SK-N-SH treated with all-trans-retinoic acid at 6 μM for 48 hours (cell line): ENCODE data around the gene CDK11B.
"Not testable (repeated sequence)": the region's sequence is repeated elsewhere in the genome, so short reads cannot be mapped to it uniquely, and the experiment has no call there.

ENCODE experiments used
- ATAC-seq: fragments of 200-7000 bp; cut with Tn5 transposase; 3 replicates; pipeline ENCODE4 v1.9.1; 2020; ENCODE audit warnings: mild to moderate bottlenecking, moderate library complexity
- BACH2 ChIP-seq: fragments of 250-450 bp; sonication (Bioruptor Pico); IDR thresholded peaks from 2 replicates; pipeline ENCODE4 v1.9.0; 2021; ENCODE audit warnings: mild to moderate bottlenecking, borderline replicate concordance
- CREB5 ChIP-seq: fragments of 250-450 bp; sonication (Bioruptor Pico); IDR thresholded peaks from 2 replicates; pipeline ENCODE4 v1.5.1; 2020; ENCODE audit warnings: low read depth, mild to moderate bottlenecking, moderate library complexity
- CSRNP3 ChIP-seq: fragments of 250-450 bp; sonication (Bioruptor Pico); IDR thresholded peaks from 2 replicates; pipeline ENCODE4 v1.5.1; 2021; ENCODE audit warnings: mild to moderate bottlenecking, moderate library complexity
- GLIS3 ChIP-seq: fragments of 250-450 bp; sonication (Bioruptor Pico); IDR thresholded peaks from 2 replicates; pipeline ENCODE4 v1.5.0; 2020; ENCODE audit warnings: mild to moderate bottlenecking, moderate library complexity
- ISL1 ChIP-seq: fragments of 250-450 bp; sonication (Bioruptor Pico); IDR thresholded peaks from 2 replicates; pipeline ENCODE4 v2.1.2; 2022; ENCODE audit warnings: mild to moderate bottlenecking, moderate library complexity
- PATZ1 ChIP-seq: fragments of 250-450 bp; sonication (Bioruptor Pico); IDR thresholded peaks from 2 replicates; pipeline ENCODE4 v1.8.0; 2020; ENCODE audit warnings: mild to moderate bottlenecking, moderate library complexity, borderline replicate concordance
- PPARA ChIP-seq: fragments of 250-450 bp; sonication (Bioruptor Pico); IDR thresholded peaks from 2 replicates; pipeline ENCODE4 v1.5.0; 2020; ENCODE audit warnings: mild to moderate bottlenecking, borderline replicate concordance
- RARB ChIP-seq: fragments of 250-450 bp; sonication (Bioruptor Pico); IDR thresholded peaks from 2 replicates; pipeline ENCODE4 v1.8.0; 2021; ENCODE audit warnings: mild to moderate bottlenecking, moderate library complexity
- SNAI2 ChIP-seq: fragments of 250-450 bp; sonication (Bioruptor Pico); IDR thresholded peaks from 2 replicates; pipeline ENCODE4 v1.5.0; 2020; ENCODE audit warnings: mild to moderate bottlenecking, moderate library complexity
- TCF4 ChIP-seq: fragments of 250-450 bp; sonication (Bioruptor Pico); IDR thresholded peaks from 2 replicates; pipeline ENCODE4 v1.8.0; 2021; ENCODE audit warnings: mild to moderate bottlenecking, moderate library complexity, borderline replicate concordance
- TSHZ2 ChIP-seq: fragments of 250-450 bp; sonication (Bioruptor Pico); IDR thresholded peaks from 2 replicates; pipeline ENCODE4 v1.5.0; 2020; ENCODE audit warnings: mild to moderate bottlenecking, moderate library complexity
- ZC3H10 ChIP-seq: fragments of 250-450 bp; sonication (Bioruptor Pico); IDR thresholded peaks from 2 replicates; pipeline ENCODE4 v1.5.1; 2021; ENCODE audit warnings: mild to moderate bottlenecking, moderate library complexity
- ZFP3 ChIP-seq: fragments of 250-450 bp; sonication (Bioruptor Pico); IDR thresholded peaks from 2 replicates; pipeline ENCODE4 v1.5.0; 2020; ENCODE audit warnings: mild to moderate bottlenecking, moderate library complexity
- ZNF70 ChIP-seq: fragments of 450-650 bp; formaldehyde crosslinking; IDR thresholded peaks from 2 replicates; pipeline ENCODE4 v1.5.0; 2020; ENCODE audit warnings: mild to moderate bottlenecking, moderate library complexity
- ZNF8 ChIP-seq: fragments of 450-650 bp; formaldehyde crosslinking; IDR thresholded peaks from 2 replicates; pipeline ENCODE4 v1.5.0; 2020; ENCODE audit warnings: mild to moderate bottlenecking, moderate library complexity

The CDK11B gene

GRCh38 chr1:1640711-1641461, 17.9 kb downstream of the CDK11B start:
- not testable (repeated sequence) for ATAC-seq

GRCh38 chr1:1640081-1640480, 18.7 kb downstream of the CDK11B start:
- not testable (repeated sequence) for ATAC-seq

- not testable (repeated sequence) for ATAC-seq
Observed at GRCh38 chr1:1639368-1639767, 19.4 kb downstream of the CDK11B start.

GRCh38 chr1:1638528-1638927, 20.3 kb downstream of the CDK11B start:
- ATAC-seq = not testable (repeated sequence)

- not testable (repeated sequence) for ATAC-seq
Observed at GRCh38 chr1:1637479-1637875, 21.3 kb downstream of the CDK11B start.

GRCh38 chr1:1636621-1637478, 22.0 kb downstream of the CDK11B start:
- ATAC-seq = not testable (repeated sequence)

- peak; percentile 7 for ATAC-seq
Observed at GRCh38 chr1:1634613-1635012, 24.2 kb downstream of the CDK11B start.

- peak; percentile 15; the same call in 1 of the 3 replicates for ATAC-seq
Observed at GRCh38 chr1:1633409-1633808, 25.4 kb downstream of the CDK11B start.

- no peak for TF ChIP-seq ZFP3
- no peak for TF ChIP-seq ISL1 (CRISPR knock-in tag)
- TF ChIP-seq PPARA (CRISPR knock-in tag) = no peak
- no peak for ATAC-seq
Observed at GRCh38 chr1:1631782-1632420, 26.9 kb downstream of the CDK11B start, which contains the start of gene MMP23B. TSS of gene MMP23B (plus strand) at chr1:1632173. CDS start at chr1:1632219, 46 bp downstream.

GRCh38 chr1:1630965-1631781, 27.6 kb downstream of the CDK11B start:
- no peak for ATAC-seq
- TF ChIP-seq TCF4 (CRISPR knock-in tag) (no peak), ISL1 (CRISPR knock-in tag) (no peak), GLIS3 (CRISPR knock-in tag) (no peak), SNAI2 (no peak), PATZ1 (CRISPR knock-in tag) (no peak), PPARA (CRISPR knock-in tag) (no peak), ZNF70 (CRISPR knock-in tag) (no peak), ZNF8 (CRISPR knock-in tag) (no peak), ZC3H10 (no peak), RARB (no peak), TSHZ2 (CRISPR knock-in tag) (no peak), CSRNP3 (CRISPR knock-in tag) (no peak), CREB5 (CRISPR knock-in tag) (no peak), ZFP3 (no peak), BACH2 (CRISPR knock-in tag) (no peak)
